Endodermal cell (in vitro differentiated cells): ENCODE results near the gene CDC42. TPM values are rescaled to one million over a fixed set of nuclear protein-coding genes. Genes with fewer than 3 reads are reported as not detected.

Experiments
- DNase-seq: peaks from one replicate; pipeline ENCODE4 v3.0.0-alpha.2; 2017
- H3K27ac ChIP-seq: 2 replicates; pipeline ENCODE4 v1.5.1; 2013; ENCODE audit warnings: mild to moderate bottlenecking, low read depth, low read length, moderate library complexity
- H3K27me3 ChIP-seq: 2 replicates; pipeline ENCODE4 v1.6.1; 2013; ENCODE audit warnings: mild to moderate bottlenecking, low read length, moderate library complexity; ENCODE audit not compliant: insufficient read depth, control insufficient read depth, poor library complexity, severe bottlenecking
- H3K36me3 ChIP-seq: 2 replicates; pipeline ENCODE4 v1.7.0; 2013; ENCODE audit warnings: mild to moderate bottlenecking, low read length, moderate library complexity; ENCODE audit not compliant: control insufficient read depth, insufficient read depth
- H3K4me1 ChIP-seq: one replicate; pipeline ENCODE4 v1.7.0; 2013; ENCODE audit warnings: low read length; ENCODE audit not compliant: control insufficient read depth, insufficient read depth
- H3K4me3 ChIP-seq: 2 replicates; pipeline ENCODE4 v1.5.1; 2013; ENCODE audit warnings: mild to moderate bottlenecking, low read length, moderate library complexity
- H3K9ac ChIP-seq: 2 replicates; pipeline ENCODE4 v1.6.1; 2013; ENCODE audit warnings: mild to moderate bottlenecking, low read length, moderate library complexity; ENCODE audit not compliant: poor library complexity, severe bottlenecking; ENCODE audit errors: extremely low read depth
- H3K9me3 ChIP-seq: 2 replicates; pipeline ENCODE4 v1.6.1; 2013; ENCODE audit warnings: mild to moderate bottlenecking, low read length, moderate library complexity; ENCODE audit not compliant: control insufficient read depth
- H3K27ac Mint-ChIP-seq: 2 replicates; pipeline ENCODE4 v1.8.0; 2020; ENCODE audit warnings: mixed read lengths
- H3K27me3 Mint-ChIP-seq: 2 replicates; pipeline ENCODE4 v1.8.0; 2021; ENCODE audit warnings: mild to moderate bottlenecking, mixed read lengths; ENCODE audit not compliant: insufficient read depth
- H3K36me3 Mint-ChIP-seq: 2 replicates; pipeline ENCODE4 v1.8.0; 2020; ENCODE audit warnings: low read depth, mixed read lengths
- H3K4me1 Mint-ChIP-seq: 2 replicates; pipeline ENCODE4 v1.8.0; 2020; ENCODE audit warnings: mixed read lengths
- H3K4me3 Mint-ChIP-seq: 2 replicates; pipeline ENCODE4 v1.8.0; 2020; ENCODE audit warnings: mild to moderate bottlenecking, moderate library complexity, mixed read lengths
- H3K9me3 Mint-ChIP-seq: 2 replicates; pipeline ENCODE4 v1.8.0; 2020; ENCODE audit warnings: mild to moderate bottlenecking, mixed read lengths
- CTCF ChIP-seq: fragments of 200-600 bp; sonication (generic); conservative IDR thresholded peaks from 2 replicates; pipeline ENCODE4 v1.5.0; 2021; ENCODE audit warnings: antibody characterized with exemption, mild to moderate bottlenecking
- WGBS, 2 experiments: methylation state at CpG; one replicate each; pipeline versions ENCODE4 v1.1.5 to v1.1.7; 2013; ENCODE audit warnings: missing lambda C conversion rate in 2 of 2, mixed read lengths in 1 of 2; ENCODE audit not compliant: insufficient coverage in 1 of 2, insufficient read length in 1 of 2; 5-methylcytosine and 5-hydroxymethylcytosine counted together
- total RNA-seq, 2 donors: library from RNA; stranded (reverse); fragmentation: NEBNext Ultra II Directional in 1 of 2; extraction: Animal tissue kit (Norgen Biotek cat#: 25700) in 1 of 2; gene quantifications; 2 replicates in 1 of 2; 3 replicates in 1 of 2; pipeline ENCODE4 v1.2.1, GENCODE V29; 2021

CDC42 gene
- total RNA-seq, 2 donors from 2014 or later, result 274 to 283 TPM

- TF ChIP-seq CTCF, result no peak
- no peak for DNase-seq
- Mint-ChIP-seq H3K27me3 (no peaks in the 10 kb centered on the region), H3K4me1 (peaks cover 27% of the 10 kb centered on the region), H3K27ac (no peak overlapping the region), H3K9me3 (no peaks in the 10 kb centered on the region), H3K4me3 (no peak overlapping the region), H3K36me3 (peaks cover 39% of the 10 kb centered on the region)
- Histone ChIP-seq H3K27ac (no peak overlapping the region), H3K9me3 (no peaks in the 10 kb centered on the region), H3K27me3 (no peaks in the 10 kb centered on the region), H3K4me3 (no peak overlapping the region), H3K4me1 (peaks cover 3% of the 10 kb centered on the region), H3K9ac (no peak overlapping the region), H3K36me3 (peaks cover 80% of the 10 kb centered on the region)
- 94 to 96% methylated on average over 7 to 8 of the region's 8 CpGs for WGBS, 2 experiments
Observed at GRCh38 chr1:22101995-22102394, 49.5 kb downstream of the CDC42 start.

- Histone ChIP-seq H3K4me3 (no peak overlapping the region), H3K9ac (no peak overlapping the region), H3K27ac (no peak overlapping the region), H3K36me3 (peaks cover 79% of the 10 kb centered on the region), H3K9me3 (no peaks in the 10 kb centered on the region), H3K4me1 (peaks cover 3% of the 10 kb centered on the region), H3K27me3 (no peaks in the 10 kb centered on the region)
- H3K27me3 Mint-ChIP-seq, result no peaks in the 10 kb centered on the region
- no peak overlapping the region for H3K4me3 Mint-ChIP-seq
- no peak for TF ChIP-seq CTCF
- H3K36me3 Mint-ChIP-seq, result peaks cover 34% of the 10 kb centered on the region
- DNase-seq, result no peak
- H3K27ac Mint-ChIP-seq, result peak overlapping the region; percentile 6
- WGBS, 2 experiments, result 88 to 97% methylated on average over 3 of the region's 3 CpGs
- no peaks in the 10 kb centered on the region for H3K9me3 Mint-ChIP-seq
- H3K4me1 Mint-ChIP-seq, result peaks cover 27% of the 10 kb centered on the region
Observed at GRCh38 chr1:22102746-22103145, 50.2 kb downstream of the CDC42 start.

- WGBS, 2 experiments, result 94 to 96% methylated on average over 3 to 6 of the region's 6 CpGs
- TF ChIP-seq CTCF, result no peak
- H3K36me3 ChIP-seq, result peaks cover 79% of the 10 kb centered on the region
- peaks cover 3% of the 10 kb centered on the region for H3K4me1 ChIP-seq
- no peaks in the 10 kb centered on the region for H3K27me3 ChIP-seq
- peak overlapping the region; percentile 22 for H3K27ac Mint-ChIP-seq
- H3K4me3 Mint-ChIP-seq, result no peak overlapping the region
- no peaks in the 10 kb centered on the region for H3K27me3 Mint-ChIP-seq
- no peak for DNase-seq
- no peak overlapping the region for H3K27ac ChIP-seq
- no peak overlapping the region for H3K4me3 ChIP-seq
- H3K36me3 Mint-ChIP-seq, result peaks cover 35% of the 10 kb centered on the region
- no peak overlapping the region for H3K9ac ChIP-seq
- peaks cover 27% of the 10 kb centered on the region for H3K4me1 Mint-ChIP-seq
- H3K9me3 Mint-ChIP-seq, result no peaks in the 10 kb centered on the region
- no peaks in the 10 kb centered on the region for H3K9me3 ChIP-seq
Observed at GRCh38 chr1:22104094-22104493, 51.6 kb downstream of the CDC42 start.
